Stomach (tissue), 4 donors: Measurements from ENCODE around the gene B3GAT1.

Source experiments
- POLR2A ChIP-seq, 4 donors: fragments of 450-650 bp; IDR thresholded peaks; one replicate each; pipeline ENCODE4 v1.6.1; 2016; ENCODE audit warnings: antibody characterized with exemption in 4 of 4, control low read depth in 2 of 4, mild to moderate bottlenecking in 1 of 4, moderate library complexity in 1 of 4
- TF ChIP-seq, protein P1 (sequence below), 7 experiments: fragments of 450-650 bp in 4 of 7; fragments of 200-600 bp in 3 of 7; sonication (generic) in 3 of 7; IDR thresholded peaks; one replicate each; pipeline ENCODE4 v1.5.1; 2016 to 2019; ENCODE audit warnings: antibody characterized with exemption in 7 of 7, control low read depth in 2 of 7, mild to moderate bottlenecking in 1 of 7

- TF ChIP-seq, protein P1, sequence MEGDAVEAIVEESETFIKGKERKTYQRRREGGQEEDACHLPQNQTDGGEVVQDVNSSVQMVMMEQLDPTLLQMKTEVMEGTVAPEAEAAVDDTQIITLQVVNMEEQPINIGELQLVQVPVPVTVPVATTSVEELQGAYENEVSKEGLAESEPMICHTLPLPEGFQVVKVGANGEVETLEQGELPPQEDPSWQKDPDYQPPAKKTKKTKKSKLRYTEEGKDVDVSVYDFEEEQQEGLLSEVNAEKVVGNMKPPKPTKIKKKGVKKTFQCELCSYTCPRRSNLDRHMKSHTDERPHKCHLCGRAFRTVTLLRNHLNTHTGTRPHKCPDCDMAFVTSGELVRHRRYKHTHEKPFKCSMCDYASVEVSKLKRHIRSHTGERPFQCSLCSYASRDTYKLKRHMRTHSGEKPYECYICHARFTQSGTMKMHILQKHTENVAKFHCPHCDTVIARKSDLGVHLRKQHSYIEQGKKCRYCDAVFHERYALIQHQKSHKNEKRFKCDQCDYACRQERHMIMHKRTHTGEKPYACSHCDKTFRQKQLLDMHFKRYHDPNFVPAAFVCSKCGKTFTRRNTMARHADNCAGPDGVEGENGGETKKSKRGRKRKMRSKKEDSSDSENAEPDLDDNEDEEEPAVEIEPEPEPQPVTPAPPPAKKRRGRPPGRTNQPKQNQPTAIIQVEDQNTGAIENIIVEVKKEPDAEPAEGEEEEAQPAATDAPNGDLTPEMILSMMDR (IDR thresholded peaks at IDR 0.05) = no peak
- no peak for TF ChIP-seq POLR2A (IDR thresholded peaks at IDR 0.05)
Observed at GRCh38 chr11:134369656-134370525, 42.2 kb downstream of the B3GAT1 start.
